Ishikawa (cell line): Measurements from ENCODE around the gene ARPC1B.

ENCODE experiments used
- CEBPB ChIP-seq: IDR thresholded peaks from 2 replicates; pipeline ENCODE4 v1.6.1; 2012
- CREB1 ChIP-seq: IDR thresholded peaks from 2 replicates; pipeline ENCODE4 v1.6.1; 2012; ENCODE audit warnings: low read depth
- EGR1 ChIP-seq: IDR thresholded peaks from 2 replicates; pipeline ENCODE4 v1.6.1; 2012
- EP300 ChIP-seq: IDR thresholded peaks from 2 replicates; pipeline ENCODE4 v1.6.1; 2012; ENCODE audit warnings: borderline replicate concordance
- FOXM1 ChIP-seq: IDR thresholded peaks from 2 replicates; pipeline ENCODE4 v1.6.1; 2012; ENCODE audit warnings: low read depth, borderline replicate concordance
- MAX ChIP-seq: IDR thresholded peaks from 2 replicates; pipeline ENCODE4 v1.6.1; 2012
- NFIC ChIP-seq: IDR thresholded peaks from 2 replicates; pipeline ENCODE4 v1.6.1; 2012
- RAD21 ChIP-seq: IDR thresholded peaks from 2 replicates; pipeline ENCODE4 v1.6.1; 2012; ENCODE audit warnings: low read depth
- TAF1 ChIP-seq: IDR thresholded peaks from 2 replicates; pipeline ENCODE4 v1.6.1; 2012; ENCODE audit warnings: low read depth, mild to moderate bottlenecking
- TCF12 ChIP-seq: IDR thresholded peaks from 2 replicates; pipeline ENCODE4 v1.6.1; 2012; ENCODE audit warnings: low read depth
- TEAD4 ChIP-seq: IDR thresholded peaks from 2 replicates; pipeline ENCODE4 v1.6.1; 2012
- USF1 ChIP-seq: IDR thresholded peaks from 2 replicates; pipeline ENCODE4 v1.6.1; 2012
- YY1 ChIP-seq: IDR thresholded peaks from 2 replicates; pipeline ENCODE4 v1.6.1; 2012; ENCODE audit warnings: low read depth
- ZBTB7A ChIP-seq: IDR thresholded peaks from 2 replicates; pipeline ENCODE4 v1.6.1; 2012; ENCODE audit warnings: low read depth
- TF ChIP-seq, protein P1 (sequence below): IDR thresholded peaks from 2 replicates; pipeline ENCODE4 v1.6.1; 2012; ENCODE audit warnings: low read depth, mild to moderate bottlenecking

The ARPC1B gene

GRCh38 chr7:99374111-99375064 lies at the start of gene ARPC1B:
TSS of gene ARPC1B (plus strand) at chr7:99374730. CDS start at chr7:99385715, 10,985 bp downstream.
- TF ChIP-seq ZBTB7A (peak; percentile 69), TEAD4 (no peak), TAF1 (peak; percentile 52; the same call in 1 of the 2 replicates), TCF12 (no peak), RAD21 (no peak), CEBPB (no peak), MAX (no peak; the same call in 1 of the 2 replicates), YY1 (no peak), CREB1 (no peak), EGR1 (peak; percentile 87), NFIC (no peak), FOXM1 (no peak), USF1 (no peak), EP300 (no peak)
- TF ChIP-seq, protein P1, sequence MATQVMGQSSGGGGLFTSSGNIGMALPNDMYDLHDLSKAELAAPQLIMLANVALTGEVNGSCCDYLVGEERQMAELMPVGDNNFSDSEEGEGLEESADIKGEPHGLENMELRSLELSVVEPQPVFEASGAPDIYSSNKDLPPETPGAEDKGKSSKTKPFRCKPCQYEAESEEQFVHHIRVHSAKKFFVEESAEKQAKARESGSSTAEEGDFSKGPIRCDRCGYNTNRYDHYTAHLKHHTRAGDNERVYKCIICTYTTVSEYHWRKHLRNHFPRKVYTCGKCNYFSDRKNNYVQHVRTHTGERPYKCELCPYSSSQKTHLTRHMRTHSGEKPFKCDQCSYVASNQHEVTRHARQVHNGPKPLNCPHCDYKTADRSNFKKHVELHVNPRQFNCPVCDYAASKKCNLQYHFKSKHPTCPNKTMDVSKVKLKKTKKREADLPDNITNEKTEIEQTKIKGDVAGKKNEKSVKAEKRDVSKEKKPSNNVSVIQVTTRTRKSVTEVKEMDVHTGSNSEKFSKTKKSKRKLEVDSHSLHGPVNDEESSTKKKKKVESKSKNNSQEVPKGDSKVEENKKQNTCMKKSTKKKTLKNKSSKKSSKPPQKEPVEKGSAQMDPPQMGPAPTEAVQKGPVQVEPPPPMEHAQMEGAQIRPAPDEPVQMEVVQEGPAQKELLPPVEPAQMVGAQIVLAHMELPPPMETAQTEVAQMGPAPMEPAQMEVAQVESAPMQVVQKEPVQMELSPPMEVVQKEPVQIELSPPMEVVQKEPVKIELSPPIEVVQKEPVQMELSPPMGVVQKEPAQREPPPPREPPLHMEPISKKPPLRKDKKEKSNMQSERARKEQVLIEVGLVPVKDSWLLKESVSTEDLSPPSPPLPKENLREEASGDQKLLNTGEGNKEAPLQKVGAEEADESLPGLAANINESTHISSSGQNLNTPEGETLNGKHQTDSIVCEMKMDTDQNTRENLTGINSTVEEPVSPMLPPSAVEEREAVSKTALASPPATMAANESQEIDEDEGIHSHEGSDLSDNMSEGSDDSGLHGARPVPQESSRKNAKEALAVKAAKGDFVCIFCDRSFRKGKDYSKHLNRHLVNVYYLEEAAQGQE: no peak

GRCh38 chr7:99325001-99325493 lies 49.5 kb upstream of the ARPC1B start:
- TF ChIP-seq TEAD4 (no peak), ZBTB7A (peak; percentile 41; the same call in 1 of the 2 replicates), USF1 (no peak)

DNA sequence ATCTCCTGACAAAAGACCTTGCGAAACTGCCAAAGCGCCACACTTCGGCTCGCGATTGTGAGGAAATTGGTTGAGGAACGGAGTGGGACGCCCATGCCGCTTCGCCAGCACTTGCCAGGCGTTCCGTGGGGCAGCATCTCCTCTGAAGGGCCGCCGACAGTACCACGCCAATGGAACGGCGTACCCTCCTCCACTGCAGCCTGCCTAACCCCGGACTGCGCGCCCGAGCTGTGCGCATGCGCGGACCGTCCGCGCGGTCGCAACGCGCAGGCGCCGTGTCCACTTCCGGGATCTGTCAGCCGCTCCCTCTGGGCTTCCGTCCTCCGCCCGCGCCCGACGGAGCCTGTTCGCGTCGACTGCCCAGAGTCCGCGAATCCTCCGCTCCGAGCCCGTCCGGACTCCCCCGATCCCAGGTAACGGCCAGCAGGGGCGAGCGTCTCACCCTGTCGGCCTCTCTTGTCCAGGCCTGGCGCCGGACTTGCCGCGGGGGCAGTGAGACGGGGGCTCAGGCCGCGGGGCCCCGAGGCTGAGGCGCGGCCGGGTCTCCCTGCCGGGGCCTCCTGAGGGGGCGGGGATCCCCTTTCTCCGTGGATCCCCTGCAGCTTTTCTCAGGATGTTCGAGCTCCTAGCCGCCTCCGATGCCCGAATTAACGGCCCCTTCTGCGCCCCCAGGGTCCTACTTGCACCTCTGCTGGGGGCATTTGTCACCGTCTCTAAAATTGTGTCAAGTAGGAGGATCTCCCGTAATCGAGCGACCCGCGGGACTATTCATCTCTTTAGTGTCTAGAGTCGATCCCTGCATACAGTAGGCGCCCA lies 48.7 kb upstream of the ARPC1B start, which contains the start of gene ARPC1A:
TSS of gene ARPC1A (plus strand) at position 307 of the 816 bp plus-strand sequence. CDS start 7,456 bp downstream, outside the sequence.
- TF ChIP-seq EP300 (0 out of 2 replicates have a peak, but pooled peaks have one; percentile 10), CREB1 (0 out of 2 replicates have a peak, but pooled peaks have one; percentile 5), MAX (peak; percentile 87), USF1 (peak; percentile 22; the same call in 1 of the 2 replicates), TAF1 (peak; percentile 96), NFIC (no peak), TCF12 (0 out of 2 replicates have a peak, but pooled peaks have one; percentile 51)
- TF ChIP-seq, protein P1: no peak

DNA sequence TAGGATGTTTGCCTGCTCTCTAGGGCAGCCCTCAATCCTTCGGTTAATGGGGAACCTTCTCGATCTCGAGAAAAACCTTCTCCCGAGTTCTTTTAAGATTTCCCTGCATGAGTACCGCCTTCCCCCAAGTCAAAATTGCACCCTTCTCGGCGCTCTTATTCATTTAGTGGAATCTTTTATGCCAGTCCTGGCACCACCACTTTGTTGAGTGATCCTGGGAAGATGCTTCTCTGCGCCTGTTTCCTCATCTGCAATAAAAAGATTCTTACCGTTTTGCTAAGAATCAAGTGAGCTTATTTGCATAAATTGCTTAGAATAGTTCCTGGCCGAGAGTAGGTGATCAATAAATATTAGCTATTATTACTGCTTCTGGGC lies 48.1 kb upstream of the ARPC1B start:
- TF ChIP-seq NFIC: no peak
- no peak for TF ChIP-seq CREB1
- no peak for TF ChIP-seq RAD21
- TF ChIP-seq TCF12: no peak
- no peak for TF ChIP-seq YY1
- no peak for TF ChIP-seq TEAD4
- no peak for TF ChIP-seq CEBPB
- no peak for TF ChIP-seq TAF1
- no peak for TF ChIP-seq FOXM1
- TF ChIP-seq EGR1: no peak

DNA sequence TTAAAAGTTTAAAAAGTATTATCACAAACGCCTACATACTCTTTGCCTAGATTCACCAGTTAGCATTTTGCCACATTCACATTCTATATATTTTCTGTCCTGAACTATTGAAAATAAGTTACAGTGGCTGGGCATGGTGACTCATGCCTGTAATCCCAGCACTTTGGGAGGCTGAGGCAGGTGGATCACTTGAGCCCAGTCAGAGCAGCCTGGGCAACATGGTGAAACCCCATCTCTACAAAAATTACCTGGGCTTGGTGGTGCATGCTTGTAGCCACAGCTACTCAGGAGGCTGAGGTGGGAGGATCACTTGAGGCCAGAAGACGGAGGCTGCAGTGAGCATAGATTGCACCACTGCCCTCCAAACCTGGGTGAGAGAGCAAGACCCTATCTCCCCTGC lies 43.5 kb upstream of the ARPC1B start:
- no peak for TF ChIP-seq TAF1
- TF ChIP-seq TEAD4: no peak
- TF ChIP-seq NFIC: no peak
- no peak for TF ChIP-seq MAX
- no peak for TF ChIP-seq TCF12
- TF ChIP-seq RAD21: no peak
